Psoas muscle (tissue), 8 donors: ENCODE data around the gene HDLBP. TPM values are rescaled to one million over a fixed set of nuclear protein-coding genes. Genes with fewer than 3 reads are reported as not detected.

Experiments used
- ATAC-seq, 4 donors: fragments of 200-7000 bp; cut with Tn5 transposase; one replicate each; pipeline ENCODE4 v1.9.1; 2020; ENCODE audit warnings: moderate library complexity in 3 of 4, mild to moderate bottlenecking in 2 of 4
- DNase-seq, 2 donors: peaks; one replicate each; pipeline ENCODE4 v3.0.0-alpha.2; 2020
- H3K27ac ChIP-seq: fragments of 200-600 bp; one replicate; pipeline ENCODE4 v1.8.0; 2022
- H3K27me3 ChIP-seq, 3 donors: fragments of 200-600 bp in 1 of 3; one replicate each; pipeline versions ENCODE4 v1.6.1 to v1.8.0; 2013 to 2022; ENCODE audit warnings: low read length in 2 of 3, mild to moderate bottlenecking in 2 of 3, moderate library complexity in 1 of 3; ENCODE audit not compliant: insufficient read depth in 3 of 3
- H3K36me3 ChIP-seq, 2 donors: fragments of 200-600 bp in 1 of 2; one replicate each; pipeline versions ENCODE4 v1.6.1 to v1.8.0; 2013 to 2022; ENCODE audit warnings: low read depth in 1 of 2, mild to moderate bottlenecking in 1 of 2, moderate library complexity in 1 of 2; ENCODE audit not compliant: insufficient read depth in 1 of 2
- H3K4me1 ChIP-seq: fragments of 200-600 bp; one replicate; pipeline ENCODE4 v1.8.0; 2022
- H3K4me3 ChIP-seq: fragments of 200-600 bp; one replicate; pipeline ENCODE4 v1.8.0; 2022; ENCODE audit warnings: mild to moderate bottlenecking
- H3K9me3 ChIP-seq: fragments of 200-600 bp; one replicate; pipeline ENCODE4 v1.8.0; 2022
- CTCF ChIP-seq: fragments of 200-600 bp; IDR thresholded peaks from one replicate; pipeline ENCODE4 v1.8.0; 2022; ENCODE audit warnings: antibody characterized with exemption
- WGBS, 3 donors: extraction: QIAGEN DNeasy Blood & Tissue Kit; methylation state at CpG; one replicate each; pipeline versions ENCODE4 v1.1.6 to v1.1.7; 2013; 5-methylcytosine and 5-hydroxymethylcytosine counted together
- intact Hi-C, 2 donors: fragments of 100-400 bp; cut with DNase I; formaldehyde crosslinking; loops; one replicate each; pipeline versions ENCODE4 v1.11.0 to v1.14.2; 2022
- polyA plus RNA-seq, 3 donors: library from polyadenylated mRNA; stranded (reverse); fragments of 200-250 nt; gene quantifications; one replicate each; pipeline ENCODE4 v1.2.3, GENCODE V29; 2013
- total RNA-seq, 4 donors: library from RNA; stranded (reverse); fragmentation: NEBNext Ultra II Directional in 2 of 4; extraction: Animal tissue kit (Norgen Biotek cat#: 25700) in 2 of 4; gene quantifications; one replicate each; pipeline versions ENCODE4 v1.2.1 to v1.2.4, GENCODE V29; 2021 to 2023
- donor health status: healthy with polysubstance abuse.
- donor health status: DM: no; HTN: no; CAD: no; lungs with moderate emphysema.
- donor health status: Bipolar disorder and iron deficiency.
- donor health status: healthy.
- donor health status: DM: yes; HTN: yes; CAD: no.
- donor health status: DM: no; HTN: no; CAD: no.
- donor health status: DM: no; HTN: no; CAD: no.
- donor health status: DM: yes; HTN: yes; CAD: no.

HDLBP gene
- total and polyA plus RNA-seq, 7 donors = 264 to 526 (median 421) TPM

GRCh38 chr2:241194811-241195210 is 120.7 kb downstream of the HDLBP start:
- intact Hi-C loops = no loop called here
- H3K27me3 ChIP-seq = no peaks in the 10 kb centered on the region
- TF ChIP-seq CTCF = no peak
- no peaks in the 10 kb centered on the region for H3K4me1 ChIP-seq
- no peaks in the 10 kb centered on the region for H3K36me3 ChIP-seq
- WGBS, 3 donors = 51 to 58% (median 52%) methylated on average over 9 of the region's 9 CpGs
- ATAC-seq = no peak
- no peak overlapping the region for H3K27ac ChIP-seq
- peak in 1 of 2 donors; percentile 3 for DNase-seq
- no peaks in the 10 kb centered on the region for H3K9me3 ChIP-seq
- H3K4me3 ChIP-seq = no peak overlapping the region

- H3K36me3 ChIP-seq = no peaks in the 10 kb centered on the region
- 78 to 85% (median 82%) methylated on average over 8 of the region's 8 CpGs for WGBS, 3 donors
- ATAC-seq = no peak
- no peaks in the 10 kb centered on the region for H3K4me1 ChIP-seq
- no peak for TF ChIP-seq CTCF
- no peaks in the 10 kb centered on the region for H3K27me3 ChIP-seq
- no peaks in the 10 kb centered on the region for H3K9me3 ChIP-seq
- no peak for DNase-seq
- no peak overlapping the region for H3K27ac ChIP-seq
- intact Hi-C loops = no loop called here
- H3K4me3 ChIP-seq = no peak overlapping the region
Observed at GRCh38 chr2:241193271-241193670, 122.2 kb downstream of the HDLBP start.

- H3K27ac ChIP-seq = no peak overlapping the region
- intact Hi-C loops = no loop called here
- DNase-seq = no peak
- no peaks in the 10 kb centered on the region for H3K36me3 ChIP-seq
- H3K9me3 ChIP-seq = no peaks in the 10 kb centered on the region
- 58 to 72% (median 66%) methylated on average over 13 to 14 of the region's 14 CpGs for WGBS, 3 donors
- no peak for TF ChIP-seq CTCF
- H3K4me1 ChIP-seq = no peaks in the 10 kb centered on the region
- H3K27me3 ChIP-seq = no peaks in the 10 kb centered on the region
- ATAC-seq = no peak
- no peak overlapping the region for H3K4me3 ChIP-seq
Observed at GRCh38 chr2:241191081-241191480, 124.4 kb downstream of the HDLBP start.

- Histone ChIP-seq H3K9me3 (no peaks in the 10 kb centered on the region), H3K4me1 (no peaks in the 10 kb centered on the region), H3K27ac (no peak overlapping the region), H3K27me3 (no peaks in the 10 kb centered on the region), H3K4me3 (no peak overlapping the region), H3K36me3 (no peaks in the 10 kb centered on the region)
- TF ChIP-seq CTCF = no peak
- intact Hi-C loops = no loop called here
- 82 to 95% (median 84%) methylated on average over 14 to 19 of the region's 19 CpGs for WGBS, 3 donors
- peak in 1 of 4 donors; percentile 23 for ATAC-seq
- peak in 1 of 2 donors; percentile 1 for DNase-seq
Observed at GRCh38 chr2:241190291-241190981, 125.0 kb downstream of the HDLBP start.

- H3K9me3 ChIP-seq = no peaks in the 10 kb centered on the region
- no peak overlapping the region for H3K4me3 ChIP-seq
- intact Hi-C loops = no loop called here
- H3K27ac ChIP-seq = no peak overlapping the region
- H3K4me1 ChIP-seq = no peaks in the 10 kb centered on the region
- TF ChIP-seq CTCF = no peak
- ATAC-seq (no peak), DNase-seq (no peak)
- 75 to 77% (median 76%) methylated on average over 15 of the region's 15 CpGs for WGBS, 3 donors
- no peaks in the 10 kb centered on the region for H3K36me3 ChIP-seq
- H3K27me3 ChIP-seq = no peaks in the 10 kb centered on the region
Observed at GRCh38 chr2:241189856-241190201, 125.6 kb downstream of the HDLBP start.
